GM21737 (cell line): ENCODE results near the gene KHDC4.

Source experiments
- ATAC-seq: cut with Tn5 transposase; IDR thresholded peaks from one replicate; pipeline ENCODE4 v1.9.1; 2021; ENCODE audit warnings: mild to moderate bottlenecking, moderate library complexity; ENCODE audit not compliant: unreplicated experiment

Gene KHDC4

GRCh38 chr1:155934097-155934935 is at the start of gene KHDC4:
TSS of gene KHDC4 (minus strand) at chr1:155934413. CDS start at chr1:155934373, 40 bp downstream.
- ATAC-seq = peak; percentile 90

- ATAC-seq = no peak
These were observed 49.2 kb upstream of the KHDC4 start for GRCh38 chr1:155983191-155984024.

DNA sequence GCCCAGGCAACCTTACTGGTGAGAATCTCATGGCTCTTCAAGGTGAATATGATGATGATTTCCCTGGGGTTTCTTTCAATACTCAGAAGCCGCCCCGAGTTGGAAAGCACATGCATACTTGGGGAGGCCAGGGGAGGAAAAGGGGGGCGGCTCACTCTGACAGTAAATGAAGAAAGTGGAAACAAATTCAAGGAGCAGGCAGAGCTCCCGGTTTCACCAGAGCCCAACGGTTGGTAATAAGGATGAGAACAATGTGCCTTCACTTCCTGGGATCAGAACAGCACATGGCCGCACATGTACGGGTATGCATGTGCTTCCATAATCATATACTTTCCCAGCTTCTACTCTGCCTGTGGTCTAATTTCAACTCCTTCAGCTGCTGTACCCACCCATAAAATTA is 47.9 kb upstream of the KHDC4 start:
- no peak for ATAC-seq

GRCh38 chr1:155981266-155982088 is 47.3 kb upstream of the KHDC4 start:
- no peak for ATAC-seq

DNA sequence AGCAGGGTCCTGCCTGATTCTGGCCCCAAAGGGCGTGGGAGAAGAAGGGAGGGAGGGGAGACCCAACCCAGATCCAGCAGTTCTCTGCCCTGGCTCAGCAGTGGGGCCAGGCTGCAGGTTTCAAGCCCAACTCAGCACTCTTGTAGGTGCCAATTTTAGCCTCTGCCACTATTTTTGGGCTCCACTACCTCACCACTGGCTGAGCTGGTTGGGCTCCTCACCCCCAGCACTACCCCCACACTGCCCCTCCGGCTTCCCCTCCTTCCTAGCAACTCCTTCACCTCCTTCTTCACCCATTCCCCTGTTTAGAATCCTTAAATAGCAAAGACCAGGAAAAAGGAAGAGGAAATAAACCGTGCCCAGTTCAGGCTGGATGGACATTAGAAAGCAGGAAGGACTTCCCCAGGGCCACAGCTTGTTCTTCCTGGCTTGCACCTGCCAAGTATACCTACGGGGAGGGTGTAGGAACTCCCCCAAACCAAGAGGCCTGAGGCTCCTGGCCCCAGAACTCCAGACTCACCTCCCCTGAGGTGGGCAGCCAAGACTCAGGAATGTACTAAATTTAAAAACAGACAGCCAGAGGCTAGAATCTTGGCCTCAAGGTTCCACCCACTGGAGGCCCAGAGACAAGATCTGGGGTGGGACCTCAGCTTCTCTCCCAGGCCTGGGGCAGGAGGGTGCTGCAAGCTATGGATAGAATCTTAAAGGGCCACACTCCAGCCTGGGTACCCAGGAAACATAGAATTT is 45.6 kb upstream of the KHDC4 start:
- ATAC-seq = no peak

GRCh38 chr1:155978973-155979429 is 44.8 kb upstream of the KHDC4 start:
- ATAC-seq = no peak

DNA sequence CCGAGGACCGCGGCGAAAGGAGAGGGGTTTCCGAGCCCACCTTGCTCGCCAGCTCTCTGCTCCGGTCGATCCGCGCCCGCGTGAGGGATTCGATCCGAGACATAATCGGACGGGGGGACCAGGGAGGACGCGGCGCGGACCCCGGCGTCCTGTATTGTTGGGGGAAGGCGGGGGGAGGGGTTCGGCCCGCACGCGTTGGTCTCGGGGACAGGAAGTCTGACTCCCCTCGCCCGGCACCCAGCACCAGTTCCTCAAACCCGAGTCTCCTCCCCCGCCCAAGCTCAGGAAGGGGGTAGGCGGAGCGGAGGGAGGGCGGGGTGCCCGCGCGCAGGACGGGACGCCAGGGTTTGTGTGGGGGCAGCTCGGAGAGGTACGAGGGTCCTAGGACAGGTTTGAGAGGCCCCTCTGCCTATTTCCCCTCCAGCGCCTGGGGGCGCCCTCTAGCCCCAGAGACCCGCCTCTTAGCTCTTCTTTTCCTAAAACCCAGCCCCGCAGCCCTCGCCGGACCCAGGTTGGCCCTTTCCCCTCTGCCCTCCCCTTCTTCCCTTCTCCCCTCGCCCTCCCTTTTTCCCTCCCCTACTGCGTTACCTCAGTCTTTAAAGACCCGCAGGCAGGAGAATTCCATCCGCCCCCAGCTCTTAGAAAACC is 44.2 kb upstream of the KHDC4 start, which contains the start of gene ARHGEF2:
TSS of gene ARHGEF2 (minus strand) at position 223 of the 648 bp plus-strand sequence. CDS start at position 103, 120 bp downstream.
- ATAC-seq = peak; percentile 59

DNA sequence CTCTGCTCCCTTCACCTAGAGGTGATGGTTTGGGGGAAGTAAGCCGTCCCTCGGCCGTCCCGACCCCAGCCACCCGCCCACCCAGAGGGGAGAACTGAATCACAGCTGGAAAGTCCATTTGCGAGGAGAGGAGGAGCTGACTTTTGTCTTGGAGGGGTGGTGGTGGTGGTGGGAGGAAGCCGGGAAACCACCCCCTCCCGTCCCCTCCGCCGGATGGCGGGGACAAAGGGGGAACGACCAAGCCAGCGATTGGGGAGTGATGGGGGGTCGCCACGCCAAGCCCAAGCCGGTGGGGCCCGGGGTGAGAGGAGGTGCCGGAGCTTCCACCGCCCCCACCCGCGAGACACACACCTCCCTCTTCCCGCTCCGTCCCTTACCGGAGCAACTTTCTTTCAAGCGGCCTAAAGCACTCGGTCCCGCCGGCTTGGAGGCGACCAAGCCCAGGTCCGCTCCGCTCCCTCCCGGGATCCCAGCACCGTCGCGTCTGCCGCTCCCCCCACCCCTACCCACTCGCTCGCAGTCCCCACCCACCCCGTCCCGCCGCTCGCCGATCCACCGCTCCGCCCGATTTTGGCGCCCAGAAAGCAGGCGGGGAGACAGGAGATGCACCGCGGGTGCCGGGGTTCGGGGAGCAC is 43.6 kb upstream of the KHDC4 start:
- no peak for ATAC-seq

DNA sequence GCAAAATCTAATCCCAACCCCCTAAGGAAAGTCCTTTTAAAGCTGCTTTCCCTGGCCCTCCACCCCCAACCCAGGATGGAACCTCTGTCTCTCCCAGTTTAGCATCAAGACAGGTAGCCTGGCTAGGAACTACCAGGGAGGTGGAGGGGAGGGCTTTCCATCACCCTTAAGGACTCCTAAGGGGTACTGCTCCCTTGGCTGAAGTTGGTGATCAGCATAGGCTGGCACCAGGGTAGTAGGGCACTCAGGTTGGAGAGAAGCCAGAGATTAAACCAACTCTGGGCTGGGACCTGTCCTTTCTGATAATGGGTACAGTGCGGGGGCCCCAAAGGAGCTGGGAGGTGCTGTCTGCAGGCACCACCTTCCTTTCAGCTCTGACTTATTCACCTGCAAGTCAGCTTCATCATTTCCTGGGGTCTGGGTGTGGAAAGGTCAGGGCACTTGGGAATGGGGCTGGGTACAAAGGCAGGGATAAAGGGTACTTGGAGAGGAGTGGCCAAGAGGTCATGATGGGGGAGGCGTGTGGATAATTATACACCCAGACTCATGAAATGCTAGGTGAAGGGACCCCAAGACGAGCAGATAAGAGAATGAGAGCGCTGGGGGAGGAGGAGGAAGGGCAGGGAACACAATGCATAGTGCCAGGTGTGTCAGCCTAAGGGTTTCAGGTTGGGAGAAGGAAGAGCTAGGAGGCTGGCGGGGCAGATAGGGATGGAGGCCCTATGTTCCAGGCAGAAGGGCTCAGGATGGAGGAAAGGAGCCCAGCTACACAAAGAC is 42.9 kb upstream of the KHDC4 start:
- no peak for ATAC-seq

- no peak for ATAC-seq
These were observed 42.1 kb upstream of the KHDC4 start for GRCh38 chr1:155976062-155976912.

- no peak for ATAC-seq
These were observed 41.3 kb upstream of the KHDC4 start for GRCh38 chr1:155975375-155976061.

- no peak for ATAC-seq
These were observed 40.2 kb upstream of the KHDC4 start for GRCh38 chr1:155974208-155975115.

GRCh38 chr1:155973723-155974122 is 39.5 kb upstream of the KHDC4 start:
- no peak for ATAC-seq

- no peak for ATAC-seq
These were observed 37.9 kb upstream of the KHDC4 start for GRCh38 chr1:155971910-155972809.
